GM21529 (cell line): Measurements from ENCODE around the gene PPIC.
A peak's percentile ranks its signal among the peaks of the same experiment; 100 is the strongest.
"Not testable (repeated sequence)": the region's sequence is repeated elsewhere in the genome, so short reads cannot be mapped to it uniquely, and the experiment has no call there.

Source experiments
- ATAC-seq: cut with Tn5 transposase; IDR thresholded peaks from one replicate; pipeline ENCODE4 v1.9.1; 2021; ENCODE audit not compliant: unreplicated experiment

PPIC gene

GRCh38 chr5:123012321-123012720, 24.2 kb downstream of the PPIC start:
- no peak for ATAC-seq

- ATAC-seq, result no peak
These were observed 28.8 kb downstream of the PPIC start for GRCh38 chr5:123007754-123008153.

GRCh38 chr5:123007182-123007581, 29.3 kb downstream of the PPIC start:
- no peak for ATAC-seq

DNA sequence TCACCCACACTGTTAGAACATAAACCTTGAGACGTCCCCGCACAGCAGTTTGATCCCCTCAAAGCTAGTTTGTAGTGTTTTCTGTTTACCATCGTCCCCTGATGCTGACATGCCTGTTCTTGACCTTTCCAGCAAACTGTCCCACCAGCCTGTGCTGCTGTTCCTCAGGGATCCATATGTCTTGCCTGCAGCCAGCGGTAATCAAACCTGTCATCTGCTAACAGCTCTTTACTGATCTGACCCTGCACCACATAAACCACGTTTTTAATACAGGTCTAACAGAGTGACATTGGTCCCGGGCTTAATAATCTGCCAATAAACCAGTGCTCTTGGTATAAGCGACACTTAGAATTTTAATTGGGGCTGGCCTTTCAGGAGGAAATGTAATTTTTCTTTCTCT, 34.7 kb downstream of the PPIC start:
- ATAC-seq, result no peak

DNA sequence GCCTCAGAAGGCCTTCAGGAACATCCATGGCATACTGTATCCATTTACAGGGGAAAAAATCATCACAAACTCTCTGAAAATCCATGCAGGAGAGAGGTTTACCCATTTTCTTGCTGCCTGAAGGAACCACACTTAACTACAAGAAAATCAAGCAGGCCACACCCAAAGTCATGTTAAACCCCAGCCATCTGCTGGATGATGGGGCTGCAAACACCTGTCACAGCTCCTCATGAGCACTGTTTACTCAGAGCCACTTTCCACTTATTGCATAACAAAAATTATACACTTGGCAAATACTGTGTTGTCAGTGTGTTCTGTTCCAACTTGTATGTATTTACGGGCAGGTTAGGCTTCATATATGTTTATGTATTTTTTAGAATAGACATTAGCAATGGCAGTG, 35.8 kb downstream of the PPIC start:
- ATAC-seq, result no peak

- peak; percentile 96 for ATAC-seq
These were observed 36.5 kb downstream of the PPIC start for GRCh38 chr5:122999947-123000563.

GRCh38 chr5:122997294-122997693, 39.2 kb downstream of the PPIC start:
- no peak for ATAC-seq

- ATAC-seq, result no peak
These were observed 40.4 kb downstream of the PPIC start for GRCh38 chr5:122996091-122996490.

DNA sequence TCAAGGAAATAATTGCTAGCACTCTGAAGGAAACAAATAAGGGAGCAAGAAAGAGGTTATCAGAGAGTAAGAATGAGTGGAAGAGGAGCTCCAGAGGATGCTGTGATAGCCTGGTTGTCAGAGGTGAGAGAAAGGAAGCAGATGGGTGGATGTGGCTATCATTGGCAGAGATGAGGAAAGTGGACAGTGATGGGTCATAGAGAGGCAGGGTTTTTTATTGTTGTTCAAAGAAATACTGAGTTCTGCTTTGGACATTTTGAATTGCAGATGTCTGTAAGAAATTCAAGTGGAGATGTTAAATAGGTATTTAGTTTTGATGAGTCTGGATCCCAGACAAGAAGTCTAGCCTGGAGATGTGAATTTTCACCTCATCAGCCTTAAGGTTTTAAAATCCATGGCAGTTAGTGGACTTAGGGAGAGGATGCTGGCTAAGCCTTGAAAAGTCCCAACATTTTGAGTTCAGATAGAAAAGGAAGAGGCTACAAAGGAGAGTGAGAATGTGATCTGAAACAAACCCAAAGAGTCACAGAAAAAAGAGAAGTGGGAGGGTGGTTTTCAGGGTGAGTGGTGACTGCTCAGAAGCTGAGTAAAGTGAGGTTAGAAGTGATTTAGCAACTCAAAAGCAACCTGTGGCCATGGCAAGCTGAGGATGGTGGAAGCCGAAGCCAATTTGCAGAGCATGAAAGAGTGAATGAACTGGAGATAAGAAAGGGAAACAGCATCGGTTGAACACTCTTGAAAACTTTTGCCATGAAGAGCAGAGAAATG, 50.4 kb downstream of the PPIC start:
- peak; percentile 96 for ATAC-seq

DNA sequence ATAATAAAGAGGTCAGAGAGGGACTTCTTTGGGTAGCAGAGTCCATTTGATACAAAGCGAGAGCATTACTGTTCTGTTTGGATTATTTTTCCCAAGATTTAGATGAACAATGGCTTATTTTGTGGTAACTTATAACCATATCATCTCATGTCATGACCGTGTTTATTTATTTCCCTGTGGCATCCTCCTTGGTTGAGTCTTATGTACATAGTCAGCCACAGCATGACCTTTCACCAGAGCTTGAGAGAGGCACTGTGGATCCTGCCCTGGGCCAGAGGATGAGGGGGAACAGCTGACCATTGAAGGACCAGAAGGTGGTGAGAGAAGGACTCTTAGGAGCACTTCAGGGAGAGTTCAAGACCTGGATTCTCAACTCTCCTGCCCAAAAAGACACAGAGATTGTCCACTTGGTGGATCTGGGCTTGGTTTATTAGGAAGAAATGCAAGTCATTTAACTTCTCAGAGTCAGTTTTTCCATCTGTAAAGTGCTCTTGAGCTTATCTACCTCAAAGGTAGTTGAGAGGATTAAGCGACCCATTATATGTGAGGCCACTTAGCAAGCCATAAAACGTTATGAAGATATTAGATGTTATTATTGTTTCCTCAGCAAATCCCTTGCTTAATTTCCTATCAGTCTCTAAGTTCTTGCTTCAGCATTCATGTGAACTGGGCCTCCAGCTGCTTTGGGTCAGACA, 51.4 kb downstream of the PPIC start:
- no peak for ATAC-seq

- peak; percentile 41 for ATAC-seq
These were observed 52.1 kb downstream of the PPIC start for GRCh38 chr5:122984425-122984824.

DNA sequence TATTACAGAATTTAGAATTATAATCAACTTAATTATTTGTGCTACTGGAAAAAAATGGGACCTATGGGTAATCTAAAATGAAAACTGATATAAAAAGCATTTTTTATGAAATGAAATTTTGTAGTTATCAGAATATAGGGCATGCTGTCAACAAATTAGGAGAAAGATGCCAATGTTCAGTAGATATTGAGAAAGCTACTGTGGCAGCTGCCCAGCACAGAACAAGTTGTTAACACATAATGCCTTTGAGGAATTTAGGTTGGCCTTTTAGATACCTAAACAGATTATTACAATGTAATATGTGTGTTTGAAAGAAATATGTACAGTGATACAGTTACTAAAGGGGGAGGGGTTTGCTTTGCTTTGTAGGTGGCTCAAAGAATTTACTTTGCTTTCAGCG, 54.1 kb downstream of the PPIC start:
- ATAC-seq, result no peak

DNA sequence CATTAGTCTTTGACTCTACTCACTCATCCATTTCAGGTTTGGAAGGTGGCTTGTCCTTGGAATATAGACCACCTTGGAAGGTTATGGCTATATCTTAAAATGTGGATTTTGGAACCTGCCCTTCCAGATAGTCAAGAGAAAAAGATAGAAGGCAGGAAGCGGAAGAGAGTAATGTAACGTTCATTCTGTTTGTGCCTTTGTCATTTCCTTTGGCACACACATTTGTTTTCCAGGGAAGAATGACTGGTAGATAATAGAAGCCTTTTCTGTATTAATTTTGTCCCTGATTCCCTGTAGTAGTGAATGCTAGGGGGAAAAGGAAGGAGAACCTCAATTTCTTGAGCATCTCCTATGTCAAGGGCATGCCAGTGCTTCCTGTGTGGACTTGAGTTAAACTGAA, 54.7 kb downstream of the PPIC start:
- no peak for ATAC-seq

DNA sequence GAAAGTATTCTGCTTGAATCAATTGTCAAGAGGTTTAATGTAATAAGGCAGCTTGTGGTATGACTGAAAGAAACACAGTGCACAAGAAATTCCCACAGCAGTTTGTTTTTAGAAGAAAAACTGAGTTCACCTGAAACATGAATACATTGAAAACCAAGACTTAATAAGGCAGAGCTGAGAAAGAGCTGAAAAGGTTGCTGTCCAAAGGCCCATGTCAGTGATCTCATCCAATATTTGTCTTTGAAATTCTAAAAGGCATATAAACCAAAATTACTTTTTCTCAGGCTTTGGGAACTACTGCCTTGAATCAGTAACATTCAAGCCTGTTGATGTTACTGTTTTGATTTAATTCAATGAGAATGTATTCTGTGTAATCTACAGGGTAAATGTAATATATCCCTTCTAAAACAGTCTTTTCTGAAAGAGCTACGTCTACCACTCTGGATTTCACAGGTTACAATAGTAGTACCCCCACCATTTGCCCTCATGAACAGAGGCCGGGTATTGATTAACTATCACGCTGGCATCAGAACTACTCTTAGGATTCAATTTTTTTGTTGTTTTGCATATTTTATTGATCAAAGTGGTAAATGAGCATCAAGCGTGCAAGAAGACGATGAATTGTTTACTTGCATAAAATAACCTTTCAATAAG, 57.8 kb downstream of the PPIC start:
- no peak for ATAC-seq

GRCh38 chr5:122978068-122978467, 58.5 kb downstream of the PPIC start:
- no peak for ATAC-seq

GRCh38 chr5:122977319-122977718, 59.2 kb downstream of the PPIC start:
- ATAC-seq, result no peak

DNA sequence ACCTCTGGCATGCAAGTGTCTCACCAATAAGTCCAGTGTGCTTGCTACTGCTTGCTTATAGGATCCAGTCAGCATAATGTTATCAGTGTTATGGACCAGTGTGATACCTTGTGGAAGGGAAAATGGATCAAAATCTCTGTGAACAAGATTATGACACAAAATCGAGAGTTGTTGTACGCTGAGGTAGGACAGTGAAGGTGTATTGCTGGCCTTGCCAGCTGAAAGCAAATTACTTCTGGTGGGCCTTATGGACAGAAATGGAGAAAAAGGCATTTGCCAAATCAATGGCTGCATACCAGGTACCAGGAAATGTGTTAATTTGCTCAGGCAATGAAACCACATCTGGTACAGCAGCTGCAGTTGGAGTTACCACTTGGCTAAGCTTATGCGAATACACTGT, 62.3 kb downstream of the PPIC start:
- ATAC-seq, result not testable (repeated sequence)

DNA sequence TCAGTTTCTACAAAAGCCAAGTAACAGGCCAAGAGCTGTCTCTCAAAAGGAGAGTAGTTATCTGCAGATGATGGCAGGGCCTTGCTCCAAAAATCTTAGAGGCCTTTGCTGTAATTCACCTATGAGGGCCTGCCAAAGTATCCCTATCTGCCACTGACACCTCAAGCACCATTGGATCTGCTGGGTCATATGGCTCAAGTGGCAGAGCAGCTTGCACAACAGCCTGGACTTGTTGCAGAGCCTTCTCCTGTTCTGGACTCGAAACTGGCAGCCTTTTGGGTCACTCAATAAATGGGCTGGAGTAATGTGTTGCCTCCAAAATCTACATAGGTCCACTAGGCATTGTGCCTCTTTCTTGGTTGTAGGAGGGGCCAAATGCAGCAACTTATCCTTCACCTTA, 62.8 kb downstream of the PPIC start:
- not testable (repeated sequence) for ATAC-seq
